ENCODE data around the gene AP1M1.

Gene AP1M1

DNA sequence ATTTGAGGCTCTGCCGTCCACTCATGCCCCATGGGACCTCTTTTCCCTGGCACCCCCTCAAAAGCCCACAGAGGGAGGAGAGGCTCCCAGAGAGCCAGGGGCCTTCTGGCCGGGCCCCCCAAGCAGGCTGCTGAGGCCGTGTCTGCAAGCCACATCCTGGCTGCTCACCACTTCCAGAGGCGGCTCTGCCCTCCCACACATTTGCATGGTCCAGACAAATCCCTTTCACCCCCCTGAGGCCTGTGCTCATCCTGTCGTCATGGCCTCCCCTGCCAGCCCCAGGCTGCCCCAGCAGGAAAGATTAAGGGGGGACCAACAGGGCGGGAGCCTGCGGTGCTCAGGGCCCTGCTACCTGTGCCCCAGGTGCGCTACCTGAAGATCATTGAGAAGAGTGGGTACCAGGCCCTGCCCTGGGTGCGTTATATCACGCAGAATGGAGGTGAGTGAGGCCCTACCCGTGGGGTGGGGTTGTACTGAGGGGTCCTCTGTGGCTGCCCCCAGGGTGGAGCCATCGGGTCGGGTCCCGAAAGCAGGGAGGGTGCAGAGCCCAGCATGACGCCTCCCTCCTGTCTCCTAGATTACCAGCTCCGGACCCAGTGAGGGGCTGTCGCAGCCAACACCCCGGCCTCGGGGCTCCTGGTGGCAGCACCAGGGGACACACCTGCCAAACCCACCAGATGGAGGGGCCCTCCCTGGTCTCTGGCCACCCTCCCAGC lies 36.3 kb downstream of the AP1M1 start:
- no peak for DNase-seq

DNA sequence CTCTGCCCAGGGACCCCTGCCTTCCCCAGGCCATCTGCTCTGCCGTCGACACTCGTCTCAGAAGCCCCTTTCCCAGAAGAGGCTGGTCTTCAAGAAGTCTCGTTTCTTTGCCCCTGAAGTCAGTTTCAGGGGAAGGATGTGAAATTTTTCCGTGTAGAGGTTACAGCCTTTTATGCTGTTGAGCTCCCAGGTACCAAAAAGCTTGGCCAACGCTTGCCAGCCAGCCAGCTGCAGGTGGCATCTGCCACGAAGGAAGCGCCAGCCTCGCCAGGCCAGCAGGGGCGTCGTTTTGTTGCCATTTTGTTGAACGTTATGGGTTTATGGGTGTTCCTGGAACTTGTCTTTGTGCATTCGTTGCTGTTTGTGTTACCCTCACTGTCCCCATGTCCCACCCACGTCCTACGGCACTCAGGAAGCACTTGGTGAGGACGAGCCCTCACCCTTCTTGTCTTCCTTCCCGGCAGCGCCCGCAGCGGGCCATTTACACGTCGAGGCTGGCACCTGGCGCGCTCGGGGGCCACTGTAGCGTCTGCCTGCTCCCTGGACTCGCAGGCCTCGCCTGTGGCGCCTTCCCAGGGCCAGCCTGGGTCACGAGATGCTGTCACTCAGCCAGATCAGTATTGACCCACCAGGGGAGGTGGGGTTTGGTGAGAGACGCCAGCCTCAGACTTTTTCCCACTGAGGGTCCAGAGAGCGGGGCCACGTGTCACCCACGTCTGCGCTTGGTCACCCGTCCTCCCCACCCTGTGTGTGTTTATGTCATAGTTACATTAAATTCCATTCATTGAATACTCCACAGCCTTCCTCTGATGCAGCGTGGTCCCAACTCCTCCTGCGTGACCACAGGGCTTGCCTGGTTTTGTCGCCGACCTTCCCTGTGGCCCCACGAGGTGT lies 37.1 kb downstream of the AP1M1 start:
- no peak for DNase-seq

- DNase-seq = no peak
Measured at GRCh38 chr19:16235811-16236652, 38.3 kb downstream of the AP1M1 start.

GRCh38 chr19:16244091-16244490 lies 46.4 kb downstream of the AP1M1 start:
- no peak for DNase-seq

DNA sequence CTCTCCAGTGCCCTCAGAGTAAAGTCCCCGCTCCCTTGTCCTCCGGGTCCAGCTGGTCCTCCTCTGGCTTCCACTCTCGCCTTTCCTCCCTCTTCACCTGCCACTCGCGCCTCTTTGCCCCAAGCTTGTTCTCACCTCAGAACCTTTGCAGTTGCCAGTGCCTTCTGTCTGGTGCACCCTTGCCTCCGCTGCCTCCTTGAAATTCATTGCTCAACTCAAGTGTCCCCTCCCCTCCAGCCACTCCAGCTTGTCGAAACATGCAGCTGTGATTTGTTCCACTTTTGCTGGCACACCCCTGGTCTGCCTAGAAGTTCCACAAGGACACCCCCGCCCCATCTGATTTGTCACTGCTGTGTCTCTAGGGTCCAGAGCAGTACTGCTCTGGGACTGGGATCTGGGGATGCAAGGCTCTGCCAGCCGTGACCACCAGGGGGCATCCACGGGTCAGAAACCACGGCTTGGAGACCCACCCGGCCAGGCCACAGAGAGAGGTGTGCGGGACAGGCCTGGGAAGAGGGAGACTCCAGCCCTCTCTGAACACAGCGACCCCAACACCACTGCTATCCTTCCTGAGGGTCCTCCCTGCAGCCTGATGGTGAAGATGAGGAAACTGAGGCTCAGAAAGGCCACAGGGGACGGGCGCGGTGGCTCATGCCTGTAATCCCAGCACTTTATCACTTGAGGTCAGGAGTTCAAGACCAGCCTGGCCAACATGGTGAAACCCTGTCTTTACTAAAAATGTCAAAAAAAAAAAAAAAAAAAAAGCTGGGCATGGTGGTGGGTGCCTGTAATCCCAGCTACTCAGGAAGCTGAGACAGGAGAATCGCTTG lies 49.9 kb downstream of the AP1M1 start:
- DNase-seq = peak; percentile 48

DNA sequence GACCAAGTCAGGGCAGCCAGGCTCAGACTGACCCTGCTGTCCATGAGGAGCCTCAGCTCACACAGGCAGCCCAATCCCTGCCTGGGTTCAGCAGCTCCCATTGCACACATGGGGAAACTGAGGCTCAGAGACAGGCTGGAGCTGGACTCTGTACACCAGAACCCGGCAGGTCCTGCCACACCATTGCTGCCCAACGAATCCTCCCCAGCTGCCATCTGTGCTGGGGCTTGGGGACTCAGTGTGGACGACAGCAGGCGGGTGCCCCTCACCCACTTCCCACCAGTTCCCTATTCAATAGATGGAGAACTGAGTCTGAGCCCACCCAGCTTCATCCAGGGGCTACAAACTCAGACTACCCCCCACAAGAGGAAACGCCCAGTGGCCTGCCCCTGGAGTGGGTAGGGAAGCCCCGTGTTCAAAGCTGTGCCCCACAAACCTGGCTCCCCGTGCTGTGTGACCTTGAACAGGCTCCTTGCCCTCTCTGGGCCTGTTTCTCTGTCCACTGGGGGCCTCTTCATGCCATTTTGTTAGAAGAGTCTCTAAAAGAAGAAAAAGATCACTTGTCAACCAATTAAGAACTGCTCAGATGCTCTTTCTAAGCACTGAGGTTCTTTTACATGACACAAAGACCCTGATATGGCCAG lies 50.8 kb downstream of the AP1M1 start:
- no peak for DNase-seq

- DNase-seq = no peak
Measured at GRCh38 chr19:16249826-16250404, 52.2 kb downstream of the AP1M1 start.

GRCh38 chr19:16252459-16253205 lies 54.9 kb downstream of the AP1M1 start:
- no peak for DNase-seq

DNA sequence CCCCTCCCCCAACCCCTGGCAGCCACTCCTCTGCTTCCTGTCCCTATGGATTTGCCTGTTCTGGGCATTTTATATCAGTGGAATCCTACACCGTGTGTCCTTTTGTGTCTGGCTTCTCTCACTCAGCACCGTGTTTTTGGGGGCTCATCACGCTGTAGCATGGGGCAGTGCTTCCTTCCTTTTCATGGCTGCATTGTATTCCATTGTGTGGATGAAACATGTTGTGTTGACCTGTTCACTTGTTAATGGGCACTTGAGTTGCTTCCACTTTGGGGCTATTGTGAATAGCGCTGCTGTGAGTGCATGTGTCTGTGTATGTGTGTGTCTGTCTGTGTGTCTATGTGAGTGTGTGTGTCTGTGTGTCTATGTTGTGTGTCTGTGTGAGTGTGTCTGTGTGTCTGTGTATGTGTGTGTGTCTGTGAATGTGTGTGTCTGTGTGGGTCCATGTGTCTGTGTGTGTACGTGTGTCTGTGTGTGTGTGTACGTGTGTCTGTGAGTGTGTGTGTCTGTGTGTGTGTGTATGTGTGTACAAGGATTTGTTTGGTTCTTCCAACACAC lies 57.2 kb downstream of the AP1M1 start:
- no peak for DNase-seq

- no peak for DNase-seq
Measured at GRCh38 chr19:16257509-16258002, 59.8 kb downstream of the AP1M1 start.

GRCh38 chr19:16258440-16258903 lies 60.8 kb downstream of the AP1M1 start:
- no peak for DNase-seq

DNA sequence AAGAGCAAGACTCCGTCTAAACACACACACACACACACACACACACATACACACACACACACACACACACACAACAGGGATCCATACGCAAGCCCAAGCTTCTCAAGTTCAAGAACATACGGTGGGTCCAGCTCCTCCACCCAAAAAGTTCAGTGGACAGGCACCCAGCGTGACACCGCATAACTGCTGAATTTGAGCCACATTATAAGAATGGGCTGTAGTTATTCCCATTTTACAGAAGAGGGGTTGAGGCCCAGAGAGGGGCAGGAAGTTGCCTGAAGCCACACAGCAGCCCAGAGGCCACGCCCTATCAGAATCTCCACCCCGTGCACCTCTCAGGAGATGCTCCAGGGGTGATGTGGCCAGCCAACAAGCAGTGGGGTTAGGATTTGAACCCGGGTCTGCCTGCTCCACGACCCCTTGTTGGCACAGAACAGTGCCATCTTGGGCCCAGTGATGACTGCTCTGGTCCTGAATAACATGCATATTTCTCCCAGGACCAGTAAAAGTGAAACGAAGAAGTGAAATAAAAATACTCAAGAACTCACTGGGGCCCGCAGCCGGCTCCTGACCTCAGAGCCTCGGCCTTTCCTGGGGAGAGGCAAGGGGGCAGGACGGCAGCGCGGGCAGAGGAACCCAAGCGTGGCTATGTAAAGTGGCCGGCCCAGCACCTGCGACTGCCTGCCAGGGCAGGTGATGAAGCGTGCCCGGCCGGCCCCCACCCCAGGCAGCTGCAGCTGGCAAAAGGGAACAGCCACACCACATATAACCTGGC lies 61.9 kb downstream of the AP1M1 start:
- DNase-seq = no peak

DNA sequence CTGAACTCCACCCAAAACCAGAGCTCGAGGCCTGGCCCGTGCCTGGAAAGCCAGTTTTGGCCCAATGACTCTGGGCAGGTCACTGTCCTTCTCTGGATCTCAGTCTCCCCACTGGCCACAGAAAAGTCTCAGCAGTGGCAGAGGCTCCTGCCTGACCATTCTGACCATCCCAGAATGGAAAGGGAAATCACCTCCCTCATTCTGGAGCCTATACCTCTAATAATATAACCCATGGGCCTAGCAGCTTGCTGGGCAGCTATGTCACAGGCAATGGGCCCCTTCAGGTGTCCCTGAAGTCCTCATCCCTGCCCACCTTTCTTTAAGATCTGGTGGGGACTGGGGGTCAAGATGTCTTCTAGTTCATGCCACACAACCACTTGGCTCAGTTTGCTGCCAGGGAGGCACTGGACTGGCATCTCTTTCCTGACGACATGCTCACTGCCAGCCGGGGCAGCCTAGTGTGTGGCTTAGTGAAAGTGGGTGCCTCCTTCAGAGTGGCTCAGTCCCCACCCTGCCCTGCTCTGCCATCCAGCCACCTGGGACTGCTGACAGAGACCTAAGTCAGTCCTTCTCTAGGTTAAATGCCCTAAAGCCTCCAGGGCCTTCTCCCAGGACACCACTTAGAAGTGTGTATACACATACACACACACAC lies 62.6 kb downstream of the AP1M1 start:
- no peak for DNase-seq

GRCh38 chr19:16260812-16261161 lies 63.1 kb downstream of the AP1M1 start:
- no peak for DNase-seq

DNA sequence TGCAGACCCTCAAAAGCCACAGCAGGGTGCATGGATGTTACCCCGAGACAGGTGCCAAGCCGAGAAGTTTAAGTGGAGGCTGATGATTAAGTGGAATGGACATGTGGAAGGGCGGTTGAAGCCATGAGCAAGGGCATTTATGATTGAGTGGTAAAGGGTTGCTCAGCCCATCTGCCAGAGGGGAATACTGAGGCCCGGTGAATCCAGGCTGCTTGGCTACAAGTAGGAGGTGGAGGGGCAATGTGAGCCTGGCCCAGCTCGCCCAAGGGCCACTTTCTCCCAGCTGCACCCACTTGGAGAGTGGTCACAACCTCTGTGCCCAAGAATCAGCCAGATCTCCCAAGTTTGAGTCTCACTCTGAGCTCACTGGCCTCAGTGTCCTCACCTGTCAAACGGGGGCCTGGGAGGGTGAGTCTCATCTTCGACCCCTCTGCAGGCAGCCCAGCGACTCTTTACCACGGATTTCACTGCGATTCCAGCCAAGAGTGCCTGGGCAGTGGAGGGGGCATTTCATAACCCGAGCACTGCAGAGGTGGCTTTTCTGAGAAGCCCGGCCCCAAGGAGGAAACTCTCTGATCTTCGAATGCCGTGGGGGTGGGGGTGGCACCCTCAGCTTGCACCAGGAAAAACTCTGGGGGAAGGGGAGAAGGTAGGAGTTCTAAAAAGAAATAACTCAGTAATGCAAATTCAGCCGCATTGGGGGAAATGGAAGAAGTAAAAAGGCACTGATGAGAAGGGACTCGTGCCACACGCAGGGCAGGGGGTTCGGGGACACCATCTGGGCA lies 64.1 kb downstream of the AP1M1 start:
- DNase-seq = no peak

DNA sequence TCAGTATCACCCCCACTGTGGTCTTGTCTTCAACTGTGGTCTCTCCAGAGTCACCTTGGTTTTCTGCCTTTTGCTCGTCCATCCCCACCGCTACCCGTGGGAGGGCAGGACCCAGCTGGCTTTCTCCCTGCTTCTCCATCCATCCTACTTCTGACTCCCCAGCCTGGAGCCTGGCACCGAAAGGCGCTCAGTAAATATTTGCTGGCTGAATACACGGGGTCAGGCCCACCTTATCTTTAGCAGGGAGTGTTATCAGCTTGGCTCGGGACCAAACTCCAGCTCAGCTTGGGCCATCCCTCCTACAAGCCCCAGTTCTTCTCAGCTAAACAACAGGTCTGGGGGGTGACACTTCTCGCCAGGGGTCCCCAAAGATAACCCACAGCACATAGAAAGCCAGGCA lies 64.9 kb downstream of the AP1M1 start:
- no peak for DNase-seq

GRCh38 chr19:16263141-16263761 lies 65.5 kb downstream of the AP1M1 start:
- DNase-seq = no peak

Data from activated gamma-delta T cell (primary cell).